Adrenal gland (tissue), 19 donors: Measurements from ENCODE around the gene FAM53C. TPM values are rescaled to one million over a fixed set of nuclear protein-coding genes. Genes with fewer than 3 reads are reported as not detected.
A peak's percentile ranks its signal among the peaks of the same experiment; 100 is the strongest.

Experiments
- DNase-seq, 7 donors: peaks; one replicate each; pipeline ENCODE4 v3.0.0-alpha.2; 2019 to 2020
- H3K27ac ChIP-seq, 5 donors: fragments of 200-600 bp; sonication (generic) in 4 of 5; 1 replicate in 3 of 5; 2 replicates in 2 of 5; pipeline versions ENCODE4 v1.5.1 to v1.8.0; 2016 to 2020; ENCODE audit warnings: mild to moderate bottlenecking in 1 of 5
- H3K27me3 ChIP-seq: fragments of 200-600 bp; 2 replicates; pipeline ENCODE4 v1.8.0; 2021
- H3K36me3 ChIP-seq, 2 donors: fragments of 200-600 bp; replicated peaks in 1 of 2; 1 replicate in 1 of 2; 2 replicates in 1 of 2; pipeline versions ENCODE4 v1.5.1 to v1.8.0; 2018 to 2022
- H3K4me1 ChIP-seq, 2 donors: fragments of 200-600 bp; replicated peaks in 1 of 2; 1 replicate in 1 of 2; 2 replicates in 1 of 2; pipeline versions ENCODE4 v1.5.1 to v1.8.0; 2018 to 2021
- H3K4me3 ChIP-seq, 4 donors: fragments of 200-600 bp; sonication (generic) in 3 of 4; one replicate each; pipeline ENCODE4 v1.5.1; 2016 to 2018
- H3K9me3 ChIP-seq, 3 donors: fragments of 200-600 bp; sonication (generic) in 1 of 3; replicated peaks in 1 of 3; 1 replicate in 2 of 3; 2 replicates in 1 of 3; pipeline versions ENCODE4 v1.5.1 to v1.8.0; 2016 to 2021
- CTCF ChIP-seq, 6 experiments: fragments of 450-650 bp in 4 of 6; fragments of 200-600 bp in 2 of 6; sonication (generic) in 1 of 6; IDR thresholded peaks; 1 replicate in 5 of 6; 2 replicates in 1 of 6; pipeline versions ENCODE4 v1.5.1 to v1.8.0; 2016 to 2021; ENCODE audit warnings: antibody characterized with exemption in 6 of 6, mild to moderate bottlenecking in 2 of 6, moderate library complexity in 1 of 6
- POLR2A ChIP-seq, 2 donors: fragments of 450-650 bp; IDR thresholded peaks; one replicate each; pipeline ENCODE4 v1.6.1; 2017; ENCODE audit warnings: antibody characterized with exemption in 2 of 2, mild to moderate bottlenecking in 2 of 2, moderate library complexity in 1 of 2
- WGBS, 4 donors: extraction: QIAGEN DNeasy Blood & Tissue Kit in 2 of 4; methylation state at CpG; one replicate each; pipeline versions ENCODE4 v1.1.5 to v1.1.7; 2013 to 2017; 5-methylcytosine and 5-hydroxymethylcytosine counted together
- intact Hi-C, 2 donors: fragments of 100-400 bp; cut with DNase I; formaldehyde crosslinking; loops; one replicate each; pipeline versions ENCODE4 v1.14.1 to v1.15.0; 2022 to 2023
- long read RNA-seq, 10 donors: library from polyadenylated mRNA in 3 of 10; unstranded in 2 of 10; stranded (forward) in 1 of 10; transcript quantifications; one replicate each; pipeline ENCODE4 v2.0.0 and lab custom pipeline, GENCODE V29; 2021 to 2026
- polyA plus RNA-seq, 3 donors: library from polyadenylated mRNA; stranded (reverse); fragments of 200-250 nt in 2 of 3; fragments of 350-450 nt in 1 of 3; fragmentation: Illumina TruSeq in 1 of 3; extraction: RNeasy Lipid Tissue Mini Kit (QIAGEN cat#74804) in 1 of 3; gene quantifications; one replicate each; pipeline ENCODE4 v1.2.3, GENCODE V29; 2013 to 2014
- total RNA-seq, 9 donors: library from RNA; depleted of rRNA in 4 of 9; stranded (reverse); fragments of >200 nt in 4 of 9; fragments of 120-200 nt in 1 of 9; fragmentation: NEBNext Ultra II Directional in 1 of 9; extraction: Animal tissue kit (Norgen Biotek cat#: 25700) in 1 of 9; gene quantifications; one replicate each; pipeline versions ENCODE4 v1.1.0 to v1.2.4, GENCODE V29; 2013 to 2023
- donor health status: healthy with polysubstance abuse.
- donor health status: Bipolar disorder and iron deficiency.
- donor health status: DM: yes; HTN: yes; CAD: no.
- donor health status: DM: no; HTN: no; CAD: no.
- donor health status: DM: no; HTN: no; CAD: no.
- donor health status: DM: yes; HTN: yes; CAD: no.

FAM53C gene
- total RNA-seq: 100 to 1,000 TPM in 1 of 9 donors, 10 to 100 TPM in 8; 19.9 to 143 (median 30.8) TPM
- polyA plus RNA-seq: 10 to 100 TPM; 11.9 to 23.3 (median 15.9) TPM
- long read RNA-seq, donor 1, full-length matches to known transcripts: 2 of 18 reads
- long read RNA-seq, donor 1, partial matches to known transcripts: 16 of 18 reads
- long read RNA-seq, donor 1, other reads (novel, unspliced or antisense): 0 of 18 reads
- long read RNA-seq, donor 2, full-length matches to known transcripts: 8 of 8 reads
- long read RNA-seq, donor 2, partial matches to known transcripts: 0 of 8 reads
- long read RNA-seq, donor 2, other reads (novel, unspliced or antisense): 0 of 8 reads
- long read RNA-seq, donor 3, full-length matches to known transcripts: 1 of 1 reads
- long read RNA-seq, donor 3, partial matches to known transcripts: 0 of 1 reads
- long read RNA-seq, donor 3, other reads (novel, unspliced or antisense): 0 of 1 reads
- long read RNA-seq, donor 4, full-length matches to known transcripts: 2 of 7 reads
- long read RNA-seq, donor 4, partial matches to known transcripts: 0 of 7 reads
- long read RNA-seq, donor 4, other reads (novel, unspliced or antisense): 5 of 7 reads
- long read RNA-seq, donor 5, full-length matches to known transcripts: 28 of 44 reads
- long read RNA-seq, donor 5, partial matches to known transcripts: 10 of 44 reads
- long read RNA-seq, donor 5, other reads (novel, unspliced or antisense): 6 of 44 reads
- long read RNA-seq, donor 6, full-length matches to known transcripts: 1 of 4 reads
- long read RNA-seq, donor 6, partial matches to known transcripts: 2 of 4 reads
- long read RNA-seq, donor 6, other reads (novel, unspliced or antisense): 1 of 4 reads
- long read RNA-seq, donor 7, full-length matches to known transcripts: 3 of 9 reads
- long read RNA-seq, donor 7, partial matches to known transcripts: 6 of 9 reads
- long read RNA-seq, donor 7, other reads (novel, unspliced or antisense): 0 of 9 reads
- long read RNA-seq, donor 8, full-length matches to known transcripts: 5 of 11 reads
- long read RNA-seq, donor 8, partial matches to known transcripts: 6 of 11 reads
- long read RNA-seq, donor 8, other reads (novel, unspliced or antisense): 0 of 11 reads
- long read RNA-seq, donor 9, partial matches to known transcripts: 0 of 2 reads
- long read RNA-seq, donor 9, other reads (novel, unspliced or antisense): 0 of 2 reads
- long read RNA-seq, donor 10, full-length matches to known transcripts: 1 of 6 reads
- long read RNA-seq, donor 10, partial matches to known transcripts: 5 of 6 reads
- long read RNA-seq, donor 10, other reads (novel, unspliced or antisense): 0 of 6 reads

GRCh38 chr5:138337685-138338410 is at the start of gene FAM53C:
Gene FAM53C (plus strand): TSS chr5:138338266. CDS start chr5:138341336, 3,070 bp downstream.
- DNase-seq: peak; percentile 91 to 96 (median 93)
- TF ChIP-seq POLR2A (IDR thresholded peaks at IDR 0.05) (peak; percentile 99), CTCF (IDR thresholded peaks at IDR 0.05) (peak in 2 of 6 experiments; percentile 11 to 16)
- H3K36me3 ChIP-seq: peaks cover 0 to 19% of the 10 kb centered on the region in 2 donors
- 0 to 1% (median 0%) methylated on average over 7 to 56 of the region's 56 CpGs for WGBS, 4 donors
- peaks cover 20 to 31% of the 10 kb centered on the region in 2 donors for H3K4me1 ChIP-seq
- intact Hi-C loops: no loop called here
- peak within 1 kb of the TSS; percentile 84 to 98 (median 92) for H3K27ac ChIP-seq
- H3K9me3 ChIP-seq: no peaks in the 10 kb centered on the region
- no peaks in the 10 kb centered on the region for H3K27me3 ChIP-seq
- peak within 1 kb of the TSS; percentile 23 to 95 (median 71) for H3K4me3 ChIP-seq

GRCh38 chr5:138289296-138289695 is 48.8 kb upstream of the FAM53C start:
- H3K4me1 ChIP-seq: no peaks in the 10 kb centered on the region

GRCh38 chr5:138303372-138303771 is 34.7 kb upstream of the FAM53C start:
- peak in 4 of 7 donors; percentile 12 to 43 (median 23) for DNase-seq
- H3K27ac ChIP-seq: no peak overlapping the region
- H3K4me3 ChIP-seq: no peak overlapping the region
- no peaks in the 10 kb centered on the region for H3K27me3 ChIP-seq
- TF ChIP-seq POLR2A (IDR thresholded peaks at IDR 0.05): no peak
- TF ChIP-seq CTCF (IDR thresholded peaks at IDR 0.05): no peak
- intact Hi-C loops: no loop called here
- H3K9me3 ChIP-seq: no peaks in the 10 kb centered on the region
- no peaks in the 10 kb centered on the region for H3K4me1 ChIP-seq
- 59 to 72% (median 66%) methylated on average over 6 of the region's 6 CpGs for WGBS, 4 donors
- no peaks in the 10 kb centered on the region for H3K36me3 ChIP-seq

More at GRCh38 chr5:138289296-138289695, 48.8 kb upstream of the FAM53C start:
- intact Hi-C loops: loop anchor here in 1 of 2 donors (10.0 kb wide), 1 partner anchor 64 kb away; no protein-coding TSS in a partner anchor
- H3K36me3 ChIP-seq: no peaks in the 10 kb centered on the region
- H3K9me3 ChIP-seq: no peaks in the 10 kb centered on the region
- no peak overlapping the region for H3K4me3 ChIP-seq
- no peak overlapping the region for H3K27ac ChIP-seq
- H3K27me3 ChIP-seq: no peaks in the 10 kb centered on the region
- 79 to 85% (median 83%) methylated on average over 3 of the region's 3 CpGs for WGBS, 4 donors
- no peak for TF ChIP-seq POLR2A (IDR thresholded peaks at IDR 0.05)
- TF ChIP-seq CTCF (IDR thresholded peaks at IDR 0.05): no peak
- no peak for DNase-seq
